ENCODE data around the gene SLC22A5.
"Not testable (repeated sequence)": the region's sequence is repeated elsewhere in the genome, so short reads cannot be mapped to it uniquely, and the experiment has no call there.

The SLC22A5 gene

DNA sequence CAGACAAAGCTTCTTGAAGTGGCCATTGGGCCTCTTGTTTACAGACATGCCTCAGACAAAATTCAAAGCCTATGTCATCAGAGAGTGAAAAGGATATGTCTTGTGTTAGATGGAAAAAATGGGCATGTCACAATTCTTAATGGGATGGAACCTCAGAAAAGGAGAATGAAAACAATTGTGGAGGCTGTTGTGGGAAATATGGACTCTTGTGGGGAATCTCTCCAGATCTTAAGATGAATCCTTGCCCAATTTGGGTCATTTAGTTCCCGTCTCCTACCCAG lies 19.5 kb downstream of the SLC22A5 start:
- no peak for DNase-seq

DNA sequence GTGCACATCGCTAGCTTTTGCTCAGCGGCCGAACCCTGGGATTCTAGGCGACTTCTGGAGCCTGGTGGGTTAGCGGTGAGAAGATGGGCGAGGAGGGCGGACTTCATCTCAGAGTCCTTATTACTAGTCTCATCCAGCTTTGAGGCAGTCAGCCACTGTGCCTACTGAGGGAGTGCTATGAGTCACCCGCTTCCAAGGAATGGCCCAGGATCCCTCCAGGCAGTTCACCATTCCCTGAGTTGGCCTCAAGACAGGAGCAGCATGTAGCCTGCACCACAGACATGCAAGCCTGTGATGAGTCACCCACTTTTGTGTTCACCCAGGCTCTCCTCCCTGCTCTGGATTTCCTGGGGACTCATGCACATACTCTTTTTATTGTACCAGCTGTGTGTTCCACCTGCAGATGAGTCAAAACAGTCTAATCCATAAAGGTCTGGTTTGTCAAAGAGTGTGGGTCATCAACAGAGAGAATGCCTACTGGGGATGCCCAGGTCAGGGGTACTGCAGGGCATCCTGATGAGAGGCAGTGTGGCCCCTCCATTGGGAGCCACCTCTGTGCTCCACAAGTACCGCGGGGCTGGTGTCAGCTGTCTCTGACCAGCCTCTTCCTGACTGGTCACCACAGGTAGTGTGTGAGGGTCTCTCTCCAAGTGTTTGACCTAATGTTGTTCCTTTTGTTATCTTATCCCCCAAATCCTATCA lies 20.2 kb downstream of the SLC22A5 start:
- DNase-seq = no peak

GRCh38 chr5:132391247-132391646 lies 21.7 kb downstream of the SLC22A5 start:
- DNase-seq = no peak

- no peak for DNase-seq
Measured at GRCh38 chr5:132391870-132392269, 22.4 kb downstream of the SLC22A5 start.

DNA sequence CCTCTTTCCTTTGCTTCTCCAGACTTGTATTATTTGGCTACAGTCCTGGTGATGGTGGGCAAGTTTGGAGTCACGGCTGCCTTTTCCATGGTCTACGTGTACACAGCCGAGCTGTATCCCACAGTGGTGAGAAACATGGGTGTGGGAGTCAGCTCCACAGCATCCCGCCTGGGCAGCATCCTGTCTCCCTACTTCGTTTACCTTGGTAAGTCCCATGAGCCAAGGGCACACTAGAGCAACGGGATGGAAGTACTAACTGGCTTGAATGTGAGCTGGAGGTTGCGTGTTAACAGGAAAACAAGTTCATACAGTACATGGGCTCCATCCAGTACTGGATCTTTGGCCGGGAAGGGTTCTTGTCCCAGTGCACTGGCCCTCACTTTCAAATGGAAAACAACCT lies 22.9 kb downstream of the SLC22A5 start:
- no peak for DNase-seq

GRCh38 chr5:132392978-132393825 lies 23.7 kb downstream of the SLC22A5 start:
- no peak for DNase-seq

- no peak for DNase-seq
Measured at GRCh38 chr5:132394667-132395259, 25.3 kb downstream of the SLC22A5 start.

DNA sequence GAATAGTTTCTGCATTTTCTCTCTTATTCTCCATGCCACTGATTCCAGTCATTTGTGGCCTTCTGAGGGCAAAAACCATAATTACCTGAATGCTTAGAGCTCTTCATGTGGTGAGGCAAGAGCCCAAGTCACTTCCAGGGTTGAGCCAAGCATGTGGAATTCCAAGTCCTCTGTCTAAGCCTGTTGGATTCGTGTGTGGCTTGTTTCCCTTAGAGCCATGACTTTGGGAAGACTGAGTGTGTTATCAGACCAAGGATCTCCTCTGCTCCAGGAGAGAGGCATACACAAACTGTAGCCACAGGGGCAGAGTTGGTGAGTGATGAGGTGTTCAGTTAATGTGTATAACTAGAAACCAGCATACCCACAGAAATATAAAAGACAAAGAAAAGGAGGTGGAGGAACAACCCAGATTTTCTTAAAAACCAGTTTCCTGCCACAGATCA lies 27.1 kb downstream of the SLC22A5 start:
- no peak for DNase-seq

- DNase-seq = no peak
Measured at GRCh38 chr5:132397224-132397623, 27.7 kb downstream of the SLC22A5 start.

DNA sequence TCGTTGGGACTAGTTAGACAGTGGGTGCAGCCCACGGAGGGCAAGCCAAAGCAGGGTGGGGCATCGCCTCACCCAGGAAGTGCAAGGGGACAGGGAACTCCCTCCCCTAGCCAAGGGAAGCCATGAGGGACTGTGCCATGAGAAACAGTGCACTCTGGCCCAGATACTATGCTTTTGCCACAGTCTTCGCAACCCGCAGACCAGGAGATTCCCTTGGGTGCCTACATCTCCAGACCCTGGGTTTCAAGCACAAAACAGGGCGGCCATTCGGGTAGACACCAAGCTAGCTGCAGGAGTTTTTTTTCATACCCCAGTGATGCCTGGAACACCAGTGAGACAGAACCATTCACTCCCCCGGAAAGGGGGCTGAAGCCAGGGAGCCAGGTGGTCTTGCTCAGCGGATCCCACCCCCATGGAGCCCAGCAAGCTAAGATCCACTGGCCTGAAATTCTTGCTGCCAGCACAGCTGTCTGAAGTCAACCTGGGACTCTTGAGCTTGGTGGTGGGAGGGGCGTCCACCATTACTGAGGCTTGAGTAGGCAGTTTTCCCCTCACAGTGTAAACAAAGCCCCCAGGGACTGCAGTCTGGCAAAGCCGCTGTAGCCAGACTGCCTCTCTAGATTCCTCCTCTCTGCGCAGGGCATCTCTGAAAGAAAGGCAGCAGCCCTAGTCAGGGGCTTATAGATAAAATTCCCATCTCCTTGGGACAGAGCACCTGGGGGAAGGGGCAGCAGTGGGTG lies 28.6 kb downstream of the SLC22A5 start:
- DNase-seq = not testable (repeated sequence)

GRCh38 chr5:132404041-132404440 lies 34.5 kb downstream of the SLC22A5 start:
- DNase-seq = not testable (repeated sequence)

GRCh38 chr5:132405646-132406045 lies 36.1 kb downstream of the SLC22A5 start:
- no peak for DNase-seq

GRCh38 chr5:132406144-132406783 lies 36.8 kb downstream of the SLC22A5 start:
- DNase-seq = peak in 1 of 2 donors; percentile 37

- DNase-seq = no peak
Measured at GRCh38 chr5:132407970-132408369, 38.5 kb downstream of the SLC22A5 start.

DNA sequence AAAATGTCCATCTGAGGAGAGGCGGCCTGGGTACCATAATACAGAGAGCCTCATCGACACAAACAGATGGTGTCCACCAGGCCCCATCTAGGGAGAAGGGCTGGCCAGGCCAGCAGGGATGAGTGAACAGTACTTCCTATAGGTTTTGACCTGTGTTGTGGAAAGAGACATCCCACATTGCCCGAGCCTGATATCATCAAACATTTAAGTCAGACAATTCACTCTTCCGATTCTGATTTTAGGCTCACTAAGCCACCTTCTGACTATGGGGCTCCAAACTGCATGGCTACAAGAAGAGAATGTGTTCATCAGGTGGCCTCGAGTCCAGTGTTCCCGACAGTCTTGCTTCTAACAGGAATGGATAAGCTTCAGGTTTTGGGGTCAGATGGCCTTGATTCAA lies 38.9 kb downstream of the SLC22A5 start:
- DNase-seq = no peak

- DNase-seq = no peak
Measured at GRCh38 chr5:132408965-132409364, 39.5 kb downstream of the SLC22A5 start.

- peak; percentile 75 to 85 for DNase-seq
Measured at GRCh38 chr5:132410451-132411303, 41.2 kb downstream of the SLC22A5 start.

GRCh38 chr5:132411304-132412013 lies 41.9 kb downstream of the SLC22A5 start:
- DNase-seq = no peak

DNA sequence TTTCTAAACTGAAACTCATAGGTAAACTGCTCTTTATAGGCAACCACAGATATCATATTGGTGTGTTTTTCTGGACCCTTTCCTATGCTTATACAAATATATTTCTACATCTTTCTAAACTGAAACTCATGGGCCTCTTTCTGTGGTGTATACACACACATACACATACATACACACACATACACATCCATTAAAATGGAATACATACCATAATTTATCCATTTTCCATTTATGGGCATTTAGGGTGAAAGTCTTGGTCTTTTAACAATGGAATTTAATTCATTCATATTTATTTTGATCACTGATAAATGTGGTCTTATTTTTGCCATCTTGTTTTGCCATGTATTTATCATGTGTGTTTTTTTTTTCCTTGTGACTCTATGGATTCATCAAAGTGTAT lies 44.1 kb downstream of the SLC22A5 start:
- DNase-seq = no peak

DNA sequence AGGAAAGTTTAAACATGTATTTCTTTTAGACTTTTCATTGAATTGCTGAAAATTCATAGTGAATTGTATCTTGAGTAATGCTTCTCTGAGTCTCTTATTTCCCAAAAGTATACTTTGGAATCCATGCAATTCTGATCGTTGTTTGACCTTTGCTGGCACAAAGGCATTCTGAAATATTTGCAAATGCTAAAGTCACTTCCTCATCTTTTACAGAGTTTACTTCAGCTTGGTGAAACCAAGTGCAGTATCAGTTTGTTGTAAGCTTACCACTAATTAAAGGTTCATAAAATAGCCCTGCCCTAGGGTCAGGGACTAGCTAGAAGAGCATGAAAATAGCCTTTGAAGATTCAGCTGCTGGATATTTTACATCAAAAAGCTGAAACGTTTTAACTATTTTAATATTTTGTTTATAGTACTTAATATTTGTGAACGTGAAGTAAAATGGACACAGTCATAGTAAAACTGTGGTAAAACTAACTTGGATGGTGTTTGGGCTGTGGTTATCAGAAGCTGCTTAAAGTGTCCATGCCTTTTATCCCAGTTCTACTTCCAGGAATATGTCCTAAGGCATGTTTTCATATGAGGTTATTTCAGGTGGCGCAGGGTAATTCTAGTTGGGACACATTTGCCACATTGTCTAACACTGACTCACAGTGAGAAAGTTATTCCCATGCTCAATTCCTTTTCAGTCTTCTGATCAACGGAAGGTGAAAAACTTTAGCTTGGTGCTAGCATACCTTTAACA lies 45.3 kb downstream of the SLC22A5 start:
- DNase-seq = no peak
